Activated CD4-positive, alpha-beta T cell treated with anti-CD3 and anti-CD28 coated beads, Interleukin-2, amount 50 U/mL, for 24 hours (primary cell): ENCODE data around the gene RAPGEF2.
"Not testable (repeated sequence)": the region's sequence is repeated elsewhere in the genome, so short reads cannot be mapped to it uniquely, and the experiment has no call there.

Experiments used
- DNase-seq, 2 donors: peaks; one replicate each; pipeline ENCODE4 v3.0.0-alpha.2; 2020; ENCODE audit warnings: low read depth in 1 of 2, low spot score in 1 of 2

Gene RAPGEF2

GRCh38 chr4:159158083-159158617 lies 55.3 kb downstream of the RAPGEF2 start:
- no peak for DNase-seq

GRCh38 chr4:159158985-159159384 lies 56.1 kb downstream of the RAPGEF2 start:
- no peak for DNase-seq

- no peak for DNase-seq
These were observed 56.7 kb downstream of the RAPGEF2 start for GRCh38 chr4:159159611-159160010.

GRCh38 chr4:159160242-159160641 lies 57.4 kb downstream of the RAPGEF2 start:
- DNase-seq, result no peak

GRCh38 chr4:159161436-159161835 lies 58.6 kb downstream of the RAPGEF2 start:
- not testable (repeated sequence) for DNase-seq

GRCh38 chr4:159162576-159162975 lies 59.7 kb downstream of the RAPGEF2 start:
- no peak for DNase-seq

- no peak for DNase-seq
These were observed 60.6 kb downstream of the RAPGEF2 start for GRCh38 chr4:159163521-159163920.

- DNase-seq, result no peak
These were observed 66.8 kb downstream of the RAPGEF2 start for GRCh38 chr4:159169404-159170302.

- DNase-seq, result no peak
These were observed 68.4 kb downstream of the RAPGEF2 start for GRCh38 chr4:159171287-159171686.

GRCh38 chr4:159173886-159174285 lies 71.0 kb downstream of the RAPGEF2 start:
- no peak for DNase-seq

- no peak for DNase-seq
These were observed 71.8 kb downstream of the RAPGEF2 start for GRCh38 chr4:159174645-159175084.

- peak in 1 of 2 donors; percentile 58 for DNase-seq
These were observed 72.5 kb downstream of the RAPGEF2 start for GRCh38 chr4:159175085-159175988.

- no peak for DNase-seq
These were observed 73.1 kb downstream of the RAPGEF2 start for GRCh38 chr4:159175989-159176375.

GRCh38 chr4:159177265-159178150 lies 74.6 kb downstream of the RAPGEF2 start:
- no peak for DNase-seq

GRCh38 chr4:159178151-159178546 lies 75.3 kb downstream of the RAPGEF2 start:
- no peak for DNase-seq

- DNase-seq, result no peak
These were observed 76.4 kb downstream of the RAPGEF2 start for GRCh38 chr4:159178979-159179969.

GRCh38 chr4:159183885-159184605 lies 81.2 kb downstream of the RAPGEF2 start:
- not testable (repeated sequence) for DNase-seq

- no peak for DNase-seq
These were observed 82.7 kb downstream of the RAPGEF2 start for GRCh38 chr4:159185591-159186023.

GRCh38 chr4:159188646-159189045 lies 85.8 kb downstream of the RAPGEF2 start:
- no peak for DNase-seq
